HL-60 (cell line): ENCODE measurements around the gene PAPPA.

Experiments
- GABPA ChIP-seq: IDR thresholded peaks from 2 replicates; pipeline ENCODE4 v1.6.1; 2012; ENCODE audit warnings: low read depth
- POLR2AphosphoS5 ChIP-seq: IDR thresholded peaks from 2 replicates; pipeline ENCODE4 v1.6.1; 2012; ENCODE audit warnings: low read depth
- SPI1 ChIP-seq: IDR thresholded peaks from 2 replicates; pipeline ENCODE4 v1.6.1; 2012; ENCODE audit warnings: low read depth, mild to moderate bottlenecking, borderline replicate concordance
- TF ChIP-seq, protein P1 (sequence below): IDR thresholded peaks from one replicate; pipeline ENCODE4 v1.5.1; 2011; ENCODE audit warnings: low read length, control low read depth, inconsistent platforms; ENCODE audit not compliant: insufficient read depth
- TF ChIP-seq, protein P2 (sequence below): IDR thresholded peaks from 2 replicates; pipeline ENCODE4 v1.6.1; 2012; ENCODE audit warnings: low read depth; ENCODE audit not compliant: insufficient replicate concordance

DNA sequence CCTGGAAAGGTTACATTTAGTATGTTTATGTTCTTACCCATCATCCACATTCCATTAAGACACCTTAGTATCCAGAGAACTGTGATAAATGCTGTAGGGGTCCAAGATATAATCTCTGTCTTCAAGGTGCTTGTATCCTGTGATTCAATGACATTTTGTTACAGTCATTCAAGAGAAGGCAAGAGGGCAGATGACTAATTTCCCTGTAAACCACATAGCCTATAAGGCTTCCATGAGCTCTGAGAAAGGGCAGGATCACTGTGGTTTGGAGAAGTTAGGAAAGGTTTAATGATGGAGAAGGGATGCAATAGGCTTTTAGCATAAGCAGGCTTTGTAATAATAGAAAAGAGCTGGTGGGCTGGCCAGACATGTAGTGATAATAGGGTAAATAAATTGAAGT, 40.0 kb downstream of the PAPPA start:
- TF ChIP-seq, protein P1, sequence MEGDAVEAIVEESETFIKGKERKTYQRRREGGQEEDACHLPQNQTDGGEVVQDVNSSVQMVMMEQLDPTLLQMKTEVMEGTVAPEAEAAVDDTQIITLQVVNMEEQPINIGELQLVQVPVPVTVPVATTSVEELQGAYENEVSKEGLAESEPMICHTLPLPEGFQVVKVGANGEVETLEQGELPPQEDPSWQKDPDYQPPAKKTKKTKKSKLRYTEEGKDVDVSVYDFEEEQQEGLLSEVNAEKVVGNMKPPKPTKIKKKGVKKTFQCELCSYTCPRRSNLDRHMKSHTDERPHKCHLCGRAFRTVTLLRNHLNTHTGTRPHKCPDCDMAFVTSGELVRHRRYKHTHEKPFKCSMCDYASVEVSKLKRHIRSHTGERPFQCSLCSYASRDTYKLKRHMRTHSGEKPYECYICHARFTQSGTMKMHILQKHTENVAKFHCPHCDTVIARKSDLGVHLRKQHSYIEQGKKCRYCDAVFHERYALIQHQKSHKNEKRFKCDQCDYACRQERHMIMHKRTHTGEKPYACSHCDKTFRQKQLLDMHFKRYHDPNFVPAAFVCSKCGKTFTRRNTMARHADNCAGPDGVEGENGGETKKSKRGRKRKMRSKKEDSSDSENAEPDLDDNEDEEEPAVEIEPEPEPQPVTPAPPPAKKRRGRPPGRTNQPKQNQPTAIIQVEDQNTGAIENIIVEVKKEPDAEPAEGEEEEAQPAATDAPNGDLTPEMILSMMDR: no peak
- TF ChIP-seq, protein P2, sequence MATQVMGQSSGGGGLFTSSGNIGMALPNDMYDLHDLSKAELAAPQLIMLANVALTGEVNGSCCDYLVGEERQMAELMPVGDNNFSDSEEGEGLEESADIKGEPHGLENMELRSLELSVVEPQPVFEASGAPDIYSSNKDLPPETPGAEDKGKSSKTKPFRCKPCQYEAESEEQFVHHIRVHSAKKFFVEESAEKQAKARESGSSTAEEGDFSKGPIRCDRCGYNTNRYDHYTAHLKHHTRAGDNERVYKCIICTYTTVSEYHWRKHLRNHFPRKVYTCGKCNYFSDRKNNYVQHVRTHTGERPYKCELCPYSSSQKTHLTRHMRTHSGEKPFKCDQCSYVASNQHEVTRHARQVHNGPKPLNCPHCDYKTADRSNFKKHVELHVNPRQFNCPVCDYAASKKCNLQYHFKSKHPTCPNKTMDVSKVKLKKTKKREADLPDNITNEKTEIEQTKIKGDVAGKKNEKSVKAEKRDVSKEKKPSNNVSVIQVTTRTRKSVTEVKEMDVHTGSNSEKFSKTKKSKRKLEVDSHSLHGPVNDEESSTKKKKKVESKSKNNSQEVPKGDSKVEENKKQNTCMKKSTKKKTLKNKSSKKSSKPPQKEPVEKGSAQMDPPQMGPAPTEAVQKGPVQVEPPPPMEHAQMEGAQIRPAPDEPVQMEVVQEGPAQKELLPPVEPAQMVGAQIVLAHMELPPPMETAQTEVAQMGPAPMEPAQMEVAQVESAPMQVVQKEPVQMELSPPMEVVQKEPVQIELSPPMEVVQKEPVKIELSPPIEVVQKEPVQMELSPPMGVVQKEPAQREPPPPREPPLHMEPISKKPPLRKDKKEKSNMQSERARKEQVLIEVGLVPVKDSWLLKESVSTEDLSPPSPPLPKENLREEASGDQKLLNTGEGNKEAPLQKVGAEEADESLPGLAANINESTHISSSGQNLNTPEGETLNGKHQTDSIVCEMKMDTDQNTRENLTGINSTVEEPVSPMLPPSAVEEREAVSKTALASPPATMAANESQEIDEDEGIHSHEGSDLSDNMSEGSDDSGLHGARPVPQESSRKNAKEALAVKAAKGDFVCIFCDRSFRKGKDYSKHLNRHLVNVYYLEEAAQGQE: no peak
- TF ChIP-seq POLR2AphosphoS5: no peak
- no peak for TF ChIP-seq GABPA
- TF ChIP-seq SPI1: no peak
